Measurements from ENCODE around the gene FABP7.
A peak's percentile ranks its signal among the peaks of the same experiment; 100 is the strongest.

The FABP7 gene

GRCh38 chr6:122755901-122756300, 23.6 kb upstream of the FABP7 start:
- FAIRE-seq (no peak), DNase-seq (ENCODE audit: insufficient read length, low spot score) (no peak)

- no peak for DNase-seq (ENCODE audit: insufficient read length, low spot score)
- FAIRE-seq: no peak
Measured at GRCh38 chr6:122758927-122759334, 20.6 kb upstream of the FABP7 start.

GRCh38 chr6:122760330-122760729, 19.2 kb upstream of the FABP7 start:
- DNase-seq (ENCODE audit: insufficient read length, low spot score): no peak
- no peak for FAIRE-seq

GRCh38 chr6:122766256-122766655, 13.3 kb upstream of the FABP7 start:
- no peak for DNase-seq (ENCODE audit: insufficient read length, low spot score)
- no peak for FAIRE-seq

GRCh38 chr6:122770835-122771601, 8.5 kb upstream of the FABP7 start:
- DNase-seq (ENCODE audit: insufficient read length, low spot score): no peak
- no peak for FAIRE-seq

- no peak for DNase-seq (ENCODE audit: insufficient read length, low spot score)
- FAIRE-seq: no peak
Measured at GRCh38 chr6:122772724-122773415, 6.6 kb upstream of the FABP7 start.

GRCh38 chr6:122775975-122776374, 3.5 kb upstream of the FABP7 start:
- no peak for DNase-seq (ENCODE audit: insufficient read length, low spot score)
- no peak for FAIRE-seq

GRCh38 chr6:122778302-122778701, 1.2 kb upstream of the FABP7 start:
- FAIRE-seq: no peak

GRCh38 chr6:122778985-122779661, 393 bp upstream of the FABP7 start:
- DNase-seq (ENCODE audit: insufficient read length, low spot score) (no peak), FAIRE-seq (no peak)

More at GRCh38 chr6:122778302-122778701, 1.2 kb upstream of the FABP7 start:
- DNase-seq (ENCODE audit: insufficient read length, low spot score): no peak

- no peak for DNase-seq (ENCODE audit: insufficient read length, low spot score)
- no peak for FAIRE-seq
Measured at GRCh38 chr6:122780114-122780513, 598 bp downstream of the FABP7 start.

- no peak for DNase-seq (ENCODE audit: insufficient read length, low spot score)
- no peak for FAIRE-seq
Measured at GRCh38 chr6:122781716-122782115, 2.2 kb downstream of the FABP7 start.

- DNase-seq (ENCODE audit: insufficient read length, low spot score): no peak
- FAIRE-seq: no peak
Measured at GRCh38 chr6:122783401-122783800, 3.9 kb downstream of the FABP7 start.

GRCh38 chr6:122785891-122786290, 6.4 kb downstream of the FABP7 start:
- DNase-seq (ENCODE audit: insufficient read length, low spot score) (no peak), FAIRE-seq (no peak)

- DNase-seq (ENCODE audit: insufficient read length, low spot score): no peak
- FAIRE-seq: no peak
Measured at GRCh38 chr6:122787721-122788120, 8.2 kb downstream of the FABP7 start.

GRCh38 chr6:122788208-122788607, 8.7 kb downstream of the FABP7 start:
- DNase-seq (ENCODE audit: insufficient read length, low spot score) (no peak), FAIRE-seq (no peak)

GRCh38 chr6:122788663-122789181, 9.2 kb downstream of the FABP7 start:
- no peak for DNase-seq (ENCODE audit: insufficient read length, low spot score)
- FAIRE-seq: peak; percentile 31

- no peak for FAIRE-seq
Measured at GRCh38 chr6:122789182-122790027, 9.9 kb downstream of the FABP7 start, which contains the start of gene SMPDL3A. Gene SMPDL3A, plus strand, starts transcription at chr6:122789258. Its CDS starts 89 bp downstream, at chr6:122789347.

GRCh38 chr6:122790028-122790422, 10.5 kb downstream of the FABP7 start:
- FAIRE-seq (no peak), DNase-seq (ENCODE audit: insufficient read length, low spot score) (no peak)

More at GRCh38 chr6:122789182-122790027, 9.9 kb downstream of the FABP7 start, which contains the start of gene SMPDL3A:
- peak; percentile 7 for DNase-seq (ENCODE audit: insufficient read length, low spot score)

GRCh38 chr6:122790423-122791309, 11.2 kb downstream of the FABP7 start:
- DNase-seq (ENCODE audit: insufficient read length, low spot score) (no peak), FAIRE-seq (no peak)

Measured in GM19239 (cell line).